ENCODE data around the gene ABCD1.

DNA sequence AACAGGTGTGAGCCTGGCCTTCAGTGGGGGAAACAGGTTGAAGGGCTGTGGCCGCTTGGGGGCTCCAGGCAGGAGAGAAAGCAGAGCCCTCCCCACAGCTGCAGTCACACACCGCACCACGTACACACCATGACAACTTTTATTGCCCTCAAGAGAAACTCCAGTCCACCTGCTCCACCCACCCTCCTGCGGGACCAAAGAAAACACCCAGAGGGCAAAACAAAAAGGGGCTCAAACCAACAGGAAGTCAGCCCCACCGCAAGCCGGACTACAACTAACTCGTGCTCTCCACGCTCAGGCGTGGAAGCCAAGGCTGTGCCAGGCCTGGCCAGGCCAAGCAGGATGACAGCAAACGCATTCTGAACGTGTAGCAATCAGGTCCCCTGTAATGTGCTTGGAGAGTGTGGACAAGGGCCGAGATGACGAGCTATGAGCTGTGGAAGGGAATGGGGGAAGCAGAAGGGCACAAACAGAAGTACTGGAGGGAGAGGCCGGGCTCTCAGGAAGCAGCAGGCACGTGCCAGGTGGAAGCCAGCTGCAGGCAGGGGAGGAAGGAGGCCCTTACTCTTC, 24.2 kb upstream of the ABCD1 start:
- TF ChIP-seq CTCF (IDR thresholded peaks at IDR 0.05; ENCODE audit: low read length) = no peak
- no peak for TF ChIP-seq EZH2 (IDR thresholded peaks at IDR 0.05; ENCODE audit: borderline replicate concordance, low read length)

Measured in OCI-LY1 (cell line).